GM21786 (cell line): ENCODE data around the gene RABEP2.
"Not testable (repeated sequence)": the region's sequence is repeated elsewhere in the genome, so short reads cannot be mapped to it uniquely, and the experiment has no call there.

Experiments used
- ATAC-seq: cut with Tn5 transposase; IDR thresholded peaks from one replicate; pipeline ENCODE4 v1.9.1; 2021; ENCODE audit not compliant: unreplicated experiment

Gene RABEP2

GRCh38 chr16:28879841-28880588 lies 45.0 kb downstream of the RABEP2 start:
- peak; percentile 80 for ATAC-seq

GRCh38 chr16:28879261-28879840 lies 45.7 kb downstream of the RABEP2 start:
- peak; percentile 36 for ATAC-seq

- ATAC-seq, result no peak
Observed at GRCh38 chr16:28878083-28878926, 46.7 kb downstream of the RABEP2 start, which contains the start of gene ATP2A1. TSS of gene ATP2A1 (plus strand) at chr16:28878488. CDS start at chr16:28878672, 184 bp downstream.

GRCh38 chr16:28877655-28878000 lies 47.4 kb downstream of the RABEP2 start:
- no peak for ATAC-seq

- ATAC-seq, result no peak
Observed at GRCh38 chr16:28876973-28877654, 47.9 kb downstream of the RABEP2 start.

GRCh38 chr16:28876019-28876659 lies 48.9 kb downstream of the RABEP2 start:
- no peak for ATAC-seq

- ATAC-seq, result no peak
Observed at GRCh38 chr16:28875134-28876018, 49.7 kb downstream of the RABEP2 start.

- ATAC-seq, result no peak
Observed at GRCh38 chr16:28874406-28874805, 50.6 kb downstream of the RABEP2 start.

- ATAC-seq, result no peak
Observed at GRCh38 chr16:28873543-28874201, 51.4 kb downstream of the RABEP2 start.

GRCh38 chr16:28872952-28873351 lies 52.1 kb downstream of the RABEP2 start:
- ATAC-seq, result no peak

GRCh38 chr16:28869201-28869600 lies 55.8 kb downstream of the RABEP2 start:
- ATAC-seq, result no peak

GRCh38 chr16:28867646-28868045 lies 57.4 kb downstream of the RABEP2 start:
- not testable (repeated sequence) for ATAC-seq

- no peak for ATAC-seq
Observed at GRCh38 chr16:28867241-28867640, 57.8 kb downstream of the RABEP2 start.

GRCh38 chr16:28866454-28866804 lies 58.6 kb downstream of the RABEP2 start:
- ATAC-seq, result no peak

- ATAC-seq, result no peak
Observed at GRCh38 chr16:28865722-28866453, 59.1 kb downstream of the RABEP2 start.

- no peak for ATAC-seq
Observed at GRCh38 chr16:28865001-28865688, 59.9 kb downstream of the RABEP2 start.

- ATAC-seq, result no peak
Observed at GRCh38 chr16:28863929-28864793, 60.9 kb downstream of the RABEP2 start.
